Non-pigmented ciliary epithelial cell (primary cell): ENCODE results near the gene CBL.

Experiments
- DNase-seq: peaks from one replicate; pipeline ENCODE4 v3.0.0-alpha.2; 2010; ENCODE audit warnings: low read depth

Gene CBL

GRCh38 chr11:119314726-119315125 lies 108.6 kb downstream of the CBL start:
- DNase-seq = no peak

- DNase-seq = no peak
Observed at GRCh38 chr11:119315131-119316015, 109.2 kb downstream of the CBL start.

- DNase-seq = no peak
Observed at GRCh38 chr11:119316016-119316728, 110.0 kb downstream of the CBL start.

- no peak for DNase-seq
Observed at GRCh38 chr11:119316729-119317591, 110.8 kb downstream of the CBL start, which contains the start of gene MCAM. Gene MCAM (minus strand): TSS chr11:119317130. CDS start chr11:119317101, 29 bp downstream.

- DNase-seq = no peak
Observed at GRCh38 chr11:119317592-119318239, 111.6 kb downstream of the CBL start.

GRCh38 chr11:119318240-119319135 lies 112.3 kb downstream of the CBL start:
- DNase-seq = peak; percentile 51

GRCh38 chr11:119319136-119319699 lies 113.1 kb downstream of the CBL start:
- DNase-seq = no peak

- DNase-seq = no peak
Observed at GRCh38 chr11:119319700-119320239, 113.6 kb downstream of the CBL start.

- no peak for DNase-seq
Observed at GRCh38 chr11:119320240-119320775, 114.2 kb downstream of the CBL start.

- DNase-seq = no peak
Observed at GRCh38 chr11:119320776-119321524, 114.8 kb downstream of the CBL start.

- DNase-seq = no peak
Observed at GRCh38 chr11:119322360-119322739, 116.2 kb downstream of the CBL start.

- no peak for DNase-seq
Observed at GRCh38 chr11:119322921-119323531, 116.9 kb downstream of the CBL start.

- DNase-seq = no peak
Observed at GRCh38 chr11:119323532-119324033, 117.4 kb downstream of the CBL start.

- no peak for DNase-seq
Observed at GRCh38 chr11:119324189-119324588, 118.0 kb downstream of the CBL start.

- no peak for DNase-seq
Observed at GRCh38 chr11:119329320-119329719, 123.2 kb downstream of the CBL start.

GRCh38 chr11:119330237-119330636 lies 124.1 kb downstream of the CBL start:
- no peak for DNase-seq

GRCh38 chr11:119332111-119332765 lies 126.1 kb downstream of the CBL start:
- DNase-seq = no peak
